NCI-H748 (cell line): ENCODE results near the gene DCPS.

Experiments used
- DNase-seq: peaks from one replicate; lab custom pipeline; 2025; ENCODE audit not compliant: unreplicated experiment; lab: John Stamatoyannopoulos, UW

DCPS gene

GRCh38 chr11:126328001-126328390 lies 24.1 kb downstream of the DCPS start:
- DNase-seq = no peak

- no peak for DNase-seq
These were observed 24.6 kb downstream of the DCPS start for GRCh38 chr11:126328444-126328843.

- no peak for DNase-seq
These were observed 25.2 kb downstream of the DCPS start for GRCh38 chr11:126328938-126329643.

GRCh38 chr11:126329644-126330211 lies 25.9 kb downstream of the DCPS start:
- DNase-seq = no peak

GRCh38 chr11:126331286-126331685 lies 27.4 kb downstream of the DCPS start:
- no peak for DNase-seq

GRCh38 chr11:126332221-126332711 lies 28.4 kb downstream of the DCPS start:
- no peak for DNase-seq

GRCh38 chr11:126333142-126333541 lies 29.3 kb downstream of the DCPS start:
- no peak for DNase-seq

GRCh38 chr11:126334659-126335462 lies 31.0 kb downstream of the DCPS start:
- DNase-seq = no peak

- DNase-seq = no peak
These were observed 31.6 kb downstream of the DCPS start for GRCh38 chr11:126335463-126335760.

- no peak for DNase-seq
These were observed 32.3 kb downstream of the DCPS start for GRCh38 chr11:126336138-126336541.

- no peak for DNase-seq
These were observed 32.8 kb downstream of the DCPS start for GRCh38 chr11:126336671-126337101.

- no peak for DNase-seq
These were observed 33.2 kb downstream of the DCPS start for GRCh38 chr11:126337126-126337473.

GRCh38 chr11:126337474-126338241 lies 33.8 kb downstream of the DCPS start:
- no peak for DNase-seq

GRCh38 chr11:126338346-126339055 lies 34.6 kb downstream of the DCPS start:
- DNase-seq = no peak

GRCh38 chr11:126339073-126339862 lies 35.4 kb downstream of the DCPS start:
- DNase-seq = no peak

- DNase-seq = no peak
These were observed 36.1 kb downstream of the DCPS start for GRCh38 chr11:126339863-126340434.

- DNase-seq = no peak
These were observed 37.2 kb downstream of the DCPS start for GRCh38 chr11:126340960-126341606.

- no peak for DNase-seq
These were observed 37.9 kb downstream of the DCPS start for GRCh38 chr11:126341760-126342161.

- DNase-seq = no peak
These were observed 39.2 kb downstream of the DCPS start for GRCh38 chr11:126343051-126343450.
